Activated CD8-positive, alpha-beta T cell treated with anti-CD3 and anti-CD28 coated beads for 36 hours (primary cell): ENCODE data around the gene LRP6. TPM values are rescaled to one million over a fixed set of nuclear protein-coding genes. Genes with fewer than 3 reads are reported as not detected.

Experiments
- ATAC-seq: fragments of 200-7000 bp; cut with Tn5 transposase; one replicate; pipeline ENCODE4 v1.10.0; 2021; ENCODE audit warnings: mild to moderate bottlenecking, moderate library complexity
- CTCF ChIA-PET: fragments of 350-600 bp; sonication (Branson Sonifier 250); formaldehyde crosslinking; loops from one replicate; lab custom pipeline; 2021; ENCODE audit warnings: antibody characterized with exemption; lab: Charles Lee
- POLR2A ChIA-PET: fragments of 350-600 bp; sonication (Branson Sonifier 250); formaldehyde crosslinking; loops from one replicate; lab custom pipeline; 2021; ENCODE audit warnings: antibody characterized with exemption; lab: Charles Lee
- DNase-seq: peaks from one replicate; pipeline ENCODE4 v3.0.0-alpha.2; 2020
- H3K27ac Mint-ChIP-seq: one replicate; pipeline ENCODE4 v1.8.0; 2021; ENCODE audit warnings: mild to moderate bottlenecking, mixed read lengths
- H3K27me3 Mint-ChIP-seq: one replicate; pipeline ENCODE4 v1.8.0; 2021; ENCODE audit warnings: mixed read lengths
- H3K36me3 Mint-ChIP-seq: one replicate; pipeline ENCODE4 v1.8.0; 2021; ENCODE audit warnings: low read depth, mixed read lengths
- H3K4me1 Mint-ChIP-seq: one replicate; pipeline ENCODE4 v1.8.0; 2021; ENCODE audit warnings: low read depth, mixed read lengths
- H3K4me3 Mint-ChIP-seq: one replicate; pipeline ENCODE4 v1.8.0; 2021; ENCODE audit warnings: mild to moderate bottlenecking, moderate library complexity, mixed read lengths
- H3K9me3 Mint-ChIP-seq: one replicate; pipeline ENCODE4 v1.8.0; 2021; ENCODE audit warnings: mixed read lengths
- CTCF ChIP-seq: fragments of 200-600 bp; IDR thresholded peaks from one replicate; pipeline ENCODE4 v1.8.0; 2022; ENCODE audit warnings: antibody characterized with exemption, mild to moderate bottlenecking
- intact Hi-C: fragments of 100-400 bp; cut with micrococcal nuclease; formaldehyde crosslinking; loops from one replicate; pipeline ENCODE4 v1.10.0; 2022
- total RNA-seq, 2 experiments: library from RNA; stranded (reverse); gene quantifications; one replicate each; pipeline ENCODE4 v1.2.3, GENCODE V29; 2021

LRP6 gene
- total RNA-seq, 2 experiments from 2014 or later = 1.3 to 2.0 TPM

- H3K4me3 Mint-ChIP-seq = no peak overlapping the region
- no peaks in the 10 kb centered on the region for H3K9me3 Mint-ChIP-seq
- intact Hi-C loops = loop anchor here (5.0 kb wide), 1 partner anchor 49 kb away; no protein-coding TSS in a partner anchor
- CTCF ChIA-PET = interaction anchor here (1.1 kb wide), 1 partner anchor 8 kb away, joined by 4 read pairs; no protein-coding TSS in a partner anchor
- H3K4me1 Mint-ChIP-seq = peaks cover 3% of the 10 kb centered on the region
- peaks cover 1% of the 10 kb centered on the region for H3K27me3 Mint-ChIP-seq
- no peak for DNase-seq
- no peak for ATAC-seq
- no peaks in the 10 kb centered on the region for H3K36me3 Mint-ChIP-seq
- no peak for TF ChIP-seq CTCF
- POLR2A ChIA-PET = no interaction called here
- H3K27ac Mint-ChIP-seq = no peak overlapping the region
These were observed 180.5 kb downstream of the LRP6 start for GRCh38 chr12:12086362-12086761.

GRCh38 chr12:12083688-12084087, 183.2 kb downstream of the LRP6 start:
- intact Hi-C loops = loop anchor here (5.0 kb wide), 1 partner anchor 249 kb away; no protein-coding TSS in a partner anchor
- no peak for TF ChIP-seq CTCF
- no peak for ATAC-seq
- no peaks in the 10 kb centered on the region for H3K36me3 Mint-ChIP-seq
- CTCF ChIA-PET = interaction anchor here (1.5 to 5.4 kb wide), 4 partner anchors 11 to 251 kb away, joined by 6 to 34 read pairs (median 20); no protein-coding TSS in a partner anchor
- no peak for DNase-seq
- POLR2A ChIA-PET = no interaction called here
- peaks cover 1% of the 10 kb centered on the region for H3K27me3 Mint-ChIP-seq
- H3K4me3 Mint-ChIP-seq = no peak overlapping the region
- no peak overlapping the region for H3K27ac Mint-ChIP-seq
- peaks cover 3% of the 10 kb centered on the region for H3K4me1 Mint-ChIP-seq
- H3K9me3 Mint-ChIP-seq = no peaks in the 10 kb centered on the region

- TF ChIP-seq CTCF = peak; percentile 11
- ChIA-PET POLR2A (no interaction called here), CTCF (interaction anchor here (0.8 to 5.4 kb wide), 9 partner anchors 10 to 536 kb away, joined by 3 to 34 read pairs (median 5); no protein-coding TSS in a partner anchor)
- DNase-seq = no peak
- Mint-ChIP-seq H3K4me1 (peaks cover 3% of the 10 kb centered on the region), H3K27ac (peak overlapping the region; percentile 42), H3K36me3 (no peaks in the 10 kb centered on the region), H3K9me3 (no peaks in the 10 kb centered on the region), H3K4me3 (no peak overlapping the region), H3K27me3 (no peaks in the 10 kb centered on the region)
- ATAC-seq = peak; percentile 66
- intact Hi-C loops = loop anchor here (5.0 kb wide), 1 partner anchor 250 kb away; no protein-coding TSS in a partner anchor
These were observed 184.9 kb downstream of the LRP6 start for GRCh38 chr12:12081836-12082497.

GRCh38 chr12:12079291-12079690, 187.6 kb downstream of the LRP6 start:
- no peak for TF ChIP-seq CTCF
- ChIA-PET CTCF (no interaction called here), POLR2A (no interaction called here)
- intact Hi-C loops = no loop called here
- Mint-ChIP-seq H3K4me1 (peaks cover 3% of the 10 kb centered on the region), H3K27ac (no peak overlapping the region), H3K9me3 (no peaks in the 10 kb centered on the region), H3K4me3 (no peak overlapping the region), H3K27me3 (no peaks in the 10 kb centered on the region), H3K36me3 (no peaks in the 10 kb centered on the region)
- no peak for DNase-seq
- no peak for ATAC-seq
